ENCODE results near the gene RABEP2. TPM values are rescaled to one million over a fixed set of nuclear protein-coding genes. Genes with fewer than 3 reads are reported as not detected.

RABEP2 gene
- total RNA-seq, 1 donor from 2014 or later, result 17.7 TPM

GRCh38 chr16:28904828-28905227 lies 20.2 kb downstream of the RABEP2 start:
- H3K4me3 ChIP-seq, result no peak overlapping the region
- peaks cover 54% of the 10 kb centered on the region for H3K36me3 ChIP-seq
- no peaks in the 10 kb centered on the region for H3K9me3 ChIP-seq (replicated peaks)
- TF ChIP-seq CTCF (IDR thresholded peaks at IDR 0.05; ENCODE audit: borderline replicate concordance), result no peak
- H3K27me3 ChIP-seq (ENCODE audit: low read depth), result no peaks in the 10 kb centered on the region
- H3K27ac ChIP-seq (replicated peaks), result no peak overlapping the region
- no peak for DNase-seq
- intact Hi-C loops (cut with micrococcal nuclease), result no loop called here
- H3K4me1 ChIP-seq, result no peaks in the 10 kb centered on the region

GRCh38 chr16:28904363-28904762 lies 20.7 kb downstream of the RABEP2 start:
- intact Hi-C loops (cut with micrococcal nuclease), result no loop called here
- no peaks in the 10 kb centered on the region for H3K27me3 ChIP-seq (ENCODE audit: low read depth)
- no peak for DNase-seq
- H3K36me3 ChIP-seq, result peaks cover 50% of the 10 kb centered on the region
- no peaks in the 10 kb centered on the region for H3K9me3 ChIP-seq (replicated peaks)
- no peak for TF ChIP-seq CTCF (IDR thresholded peaks at IDR 0.05; ENCODE audit: borderline replicate concordance)
- H3K4me1 ChIP-seq, result no peaks in the 10 kb centered on the region
- H3K4me3 ChIP-seq, result no peak overlapping the region
- no peak overlapping the region for H3K27ac ChIP-seq (replicated peaks)

GRCh38 chr16:28903344-28904042 lies 21.5 kb downstream of the RABEP2 start:
- no peak for TF ChIP-seq CTCF (IDR thresholded peaks at IDR 0.05; ENCODE audit: borderline replicate concordance)
- H3K27me3 ChIP-seq (ENCODE audit: low read depth), result no peaks in the 10 kb centered on the region
- H3K36me3 ChIP-seq, result peaks cover 41% of the 10 kb centered on the region
- DNase-seq, result no peak
- no peaks in the 10 kb centered on the region for H3K9me3 ChIP-seq (replicated peaks)
- H3K4me3 ChIP-seq, result no peak overlapping the region
- intact Hi-C loops (cut with micrococcal nuclease), result no loop called here
- H3K27ac ChIP-seq (replicated peaks), result no peak overlapping the region
- H3K4me1 ChIP-seq, result no peaks in the 10 kb centered on the region

- Histone ChIP-seq H3K36me3 (peaks cover 35% of the 10 kb centered on the region), H3K9me3 (replicated peaks) (no peaks in the 10 kb centered on the region), H3K27ac (replicated peaks) (no peak overlapping the region), H3K4me3 (no peak overlapping the region), H3K4me1 (no peaks in the 10 kb centered on the region), H3K27me3 (ENCODE audit: low read depth) (no peaks in the 10 kb centered on the region)
- TF ChIP-seq CTCF (IDR thresholded peaks at IDR 0.05; ENCODE audit: borderline replicate concordance), result no peak
- intact Hi-C loops (cut with micrococcal nuclease), result no loop called here
- DNase-seq, result no peak
These were observed 22.1 kb downstream of the RABEP2 start for GRCh38 chr16:28902909-28903308.

GRCh38 chr16:28901862-28902261 lies 23.2 kb downstream of the RABEP2 start:
- no peaks in the 10 kb centered on the region for H3K9me3 ChIP-seq (replicated peaks)
- no peak overlapping the region for H3K4me3 ChIP-seq
- intact Hi-C loops (cut with micrococcal nuclease), result no loop called here
- no peaks in the 10 kb centered on the region for H3K27me3 ChIP-seq (ENCODE audit: low read depth)
- peaks cover 25% of the 10 kb centered on the region for H3K36me3 ChIP-seq
- DNase-seq, result no peak
- no peak for TF ChIP-seq CTCF (IDR thresholded peaks at IDR 0.05; ENCODE audit: borderline replicate concordance)
- no peaks in the 10 kb centered on the region for H3K4me1 ChIP-seq
- H3K27ac ChIP-seq (replicated peaks), result no peak overlapping the region
